ENCODE measurements around the gene GAS2L1.

DNA sequence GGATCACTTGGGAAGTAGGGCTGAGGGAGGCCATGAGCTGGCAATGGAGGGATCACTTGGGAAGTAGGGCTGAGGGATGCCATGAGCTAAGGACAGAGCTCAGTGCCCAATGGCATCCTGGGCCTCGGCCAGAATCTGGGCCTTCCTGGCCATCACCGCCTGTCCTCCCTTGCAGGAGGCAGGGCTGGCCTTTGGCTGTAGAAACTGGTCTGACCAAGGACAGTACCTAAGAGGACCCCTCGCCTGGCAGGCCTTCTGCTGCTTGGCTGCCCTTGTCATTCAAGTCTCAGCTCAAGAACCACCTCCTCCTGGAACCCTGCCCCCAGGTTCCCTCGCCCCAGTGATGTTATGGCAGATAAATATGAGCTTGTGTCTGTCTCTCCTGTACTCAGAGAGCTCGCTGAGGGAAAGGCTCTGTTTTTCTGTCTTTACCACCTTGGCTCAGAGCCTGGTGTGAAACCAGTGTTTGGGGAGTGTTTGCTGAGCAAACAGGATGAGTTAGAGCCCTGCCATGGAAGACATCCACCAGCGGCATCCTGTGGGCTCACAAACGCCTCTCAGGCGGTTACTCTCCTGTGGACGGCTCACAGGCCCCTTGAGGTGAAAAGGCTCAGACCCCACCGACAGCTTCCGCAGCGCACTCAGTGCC lies 28.4 kb downstream of the GAS2L1 start:
- TF ChIP-seq, protein P1, sequence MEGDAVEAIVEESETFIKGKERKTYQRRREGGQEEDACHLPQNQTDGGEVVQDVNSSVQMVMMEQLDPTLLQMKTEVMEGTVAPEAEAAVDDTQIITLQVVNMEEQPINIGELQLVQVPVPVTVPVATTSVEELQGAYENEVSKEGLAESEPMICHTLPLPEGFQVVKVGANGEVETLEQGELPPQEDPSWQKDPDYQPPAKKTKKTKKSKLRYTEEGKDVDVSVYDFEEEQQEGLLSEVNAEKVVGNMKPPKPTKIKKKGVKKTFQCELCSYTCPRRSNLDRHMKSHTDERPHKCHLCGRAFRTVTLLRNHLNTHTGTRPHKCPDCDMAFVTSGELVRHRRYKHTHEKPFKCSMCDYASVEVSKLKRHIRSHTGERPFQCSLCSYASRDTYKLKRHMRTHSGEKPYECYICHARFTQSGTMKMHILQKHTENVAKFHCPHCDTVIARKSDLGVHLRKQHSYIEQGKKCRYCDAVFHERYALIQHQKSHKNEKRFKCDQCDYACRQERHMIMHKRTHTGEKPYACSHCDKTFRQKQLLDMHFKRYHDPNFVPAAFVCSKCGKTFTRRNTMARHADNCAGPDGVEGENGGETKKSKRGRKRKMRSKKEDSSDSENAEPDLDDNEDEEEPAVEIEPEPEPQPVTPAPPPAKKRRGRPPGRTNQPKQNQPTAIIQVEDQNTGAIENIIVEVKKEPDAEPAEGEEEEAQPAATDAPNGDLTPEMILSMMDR (IDR thresholded peaks at IDR 0.05): no peak
- TF ChIP-seq ZFX (IDR thresholded peaks at IDR 0.05; ENCODE audit: borderline replicate concordance): no peak

Data from 22Rv1 (cell line).